Measurements from ENCODE around the gene RFX8. TPM values are rescaled to one million over a fixed set of nuclear protein-coding genes. Genes with fewer than 3 reads are reported as not detected.
A peak's percentile ranks its signal among the peaks of the same experiment; 100 is the strongest.

RFX8 gene
- total and polyA plus RNA-seq, 2 of the 13 experiments (the other 11 are each of a cell fraction or from before 2014, with no cell fraction given) = not detected

- intact Hi-C loops (cut with micrococcal nuclease; ENCODE audit: unreplicated experiment) (no loop called here), in situ Hi-C loops (cut with HindIII; ENCODE audit: extremely low pct_ligation_motif_present, low pct_unique_long_range_greater_than_20kb) (no loop called here)
- H3K9ac ChIP-seq (ENCODE audit: insufficient read depth, low read depth, low read length) = no peak overlapping the region
- no peak overlapping the region for H3K27ac ChIP-seq (ENCODE audit: extremely low read length, insufficient read depth, low read length)
- H3K36me3 ChIP-seq (replicated peaks in 1 of 2; ENCODE audit: control insufficient read depth in 1 of 2, insufficient read depth in 2 of 2, low read length in 2 of 2) = no peaks in the 10 kb centered on the region
- H2AFZ ChIP-seq (ENCODE audit: low read length) = no peak overlapping the region
- no peak overlapping the region for H3K4me2 ChIP-seq (ENCODE audit: low read depth, low read length)
- BruUV-seq (replicated peaks) = no TSS peak
- ATAC-seq (peak; percentile 25; the same call in 1 of the 3 replicates), DNase-seq (ENCODE audit: low spot score) (peak; percentile 23), FAIRE-seq (no peak)
- peaks cover 6 to 27% of the 10 kb centered on the region in 2 experiments; a peak in 4 of 5 replicates for H3K27me3 ChIP-seq (ENCODE audit: control insufficient read depth in 1 of 2, insufficient read depth in 2 of 2, low read length in 2 of 2)
- ChIA-PET CTCF (ENCODE audit: low intra/inter-chr PET ratio, low total read pairs) (no interaction called here), POLR2A (no interaction called here)
- no peaks in the 10 kb centered on the region for H3K9me3 ChIP-seq (ENCODE audit: low read length)
- H4K20me1 ChIP-seq (ENCODE audit: insufficient read depth, low read length) = no peaks in the 10 kb centered on the region
- no peaks in the 10 kb centered on the region for H3K79me2 ChIP-seq (ENCODE audit: insufficient read depth, low read length)
- WGBS (ENCODE audit: low lambda C conversion rate) = 10% methylated on average over 8 of the region's 8 CpGs
- no peak overlapping the region for H3K4me3 ChIP-seq (replicated peaks in 1 of 3; ENCODE audit: insufficient read depth in 1 of 3, low read depth in 2 of 3, low read length in 3 of 3)
- peaks cover 5% of the 10 kb centered on the region for H3K4me1 ChIP-seq (ENCODE audit: insufficient read depth, low read length)
- TF ChIP-seq PBX2 (CRISPR knock-in tag; IDR thresholded peaks at IDR 0.05) (no peak), FOSL2 (CRISPR knock-in tag; IDR thresholded peaks at IDR 0.05) (0 out of 2 replicates have a peak, but pooled peaks have one; percentile 23), ARNTL (CRISPR knock-in tag; IDR thresholded peaks at IDR 0.05) (no peak), NAIF1 (CRISPR knock-in tag; IDR thresholded peaks at IDR 0.05; ENCODE audit: borderline replicate concordance) (no peak), HNF1B (CRISPR knock-in tag; IDR thresholded peaks at IDR 0.05) (no peak), ZKSCAN5 (CRISPR knock-in tag; IDR thresholded peaks at IDR 0.05) (no peak), MXI1 (IDR thresholded peaks at IDR 0.05; ENCODE audit: borderline replicate concordance, low read depth, low read length) (no peak), ATF7 (IDR thresholded peaks at IDR 0.05) (peak; percentile 99), ATF7 (CRISPR knock-in tag; IDR thresholded peaks at IDR 0.05) (no peak), ZNF557 (CRISPR knock-in tag; IDR thresholded peaks at IDR 0.05) (no peak), JUN (CRISPR knock-in tag; IDR thresholded peaks at IDR 0.05) (no peak), KAT7 (CRISPR knock-in tag; IDR thresholded peaks at IDR 0.05; ENCODE audit: borderline replicate concordance) (no peak), ZNF816 (CRISPR knock-in tag; IDR thresholded peaks at IDR 0.05; ENCODE audit: borderline replicate concordance) (no peak), ZNF10 (CRISPR knock-in tag; IDR thresholded peaks at IDR 0.05; ENCODE audit: borderline replicate concordance, low read depth) (no peak), AGO1 (IDR thresholded peaks at IDR 0.05; ENCODE audit: low read depth, low read length, poor library complexity, severe bottlenecking) (no peak), CEBPB (IDR thresholded peaks at IDR 0.05; ENCODE audit: borderline replicate concordance, low read depth, low read length) (peak; percentile 19; the same call in 1 of the 2 replicates), TFE3 (CRISPR knock-in tag; IDR thresholded peaks at IDR 0.05) (no peak)
- TF ChIP-seq, protein P1, sequence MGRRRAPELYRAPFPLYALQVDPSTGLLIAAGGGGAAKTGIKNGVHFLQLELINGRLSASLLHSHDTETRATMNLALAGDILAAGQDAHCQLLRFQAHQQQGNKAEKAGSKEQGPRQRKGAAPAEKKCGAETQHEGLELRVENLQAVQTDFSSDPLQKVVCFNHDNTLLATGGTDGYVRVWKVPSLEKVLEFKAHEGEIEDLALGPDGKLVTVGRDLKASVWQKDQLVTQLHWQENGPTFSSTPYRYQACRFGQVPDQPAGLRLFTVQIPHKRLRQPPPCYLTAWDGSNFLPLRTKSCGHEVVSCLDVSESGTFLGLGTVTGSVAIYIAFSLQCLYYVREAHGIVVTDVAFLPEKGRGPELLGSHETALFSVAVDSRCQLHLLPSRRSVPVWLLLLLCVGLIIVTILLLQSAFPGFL (CRISPR knock-in tag; IDR thresholded peaks at IDR 0.05) = no peak
- TF ChIP-seq, protein P2, sequence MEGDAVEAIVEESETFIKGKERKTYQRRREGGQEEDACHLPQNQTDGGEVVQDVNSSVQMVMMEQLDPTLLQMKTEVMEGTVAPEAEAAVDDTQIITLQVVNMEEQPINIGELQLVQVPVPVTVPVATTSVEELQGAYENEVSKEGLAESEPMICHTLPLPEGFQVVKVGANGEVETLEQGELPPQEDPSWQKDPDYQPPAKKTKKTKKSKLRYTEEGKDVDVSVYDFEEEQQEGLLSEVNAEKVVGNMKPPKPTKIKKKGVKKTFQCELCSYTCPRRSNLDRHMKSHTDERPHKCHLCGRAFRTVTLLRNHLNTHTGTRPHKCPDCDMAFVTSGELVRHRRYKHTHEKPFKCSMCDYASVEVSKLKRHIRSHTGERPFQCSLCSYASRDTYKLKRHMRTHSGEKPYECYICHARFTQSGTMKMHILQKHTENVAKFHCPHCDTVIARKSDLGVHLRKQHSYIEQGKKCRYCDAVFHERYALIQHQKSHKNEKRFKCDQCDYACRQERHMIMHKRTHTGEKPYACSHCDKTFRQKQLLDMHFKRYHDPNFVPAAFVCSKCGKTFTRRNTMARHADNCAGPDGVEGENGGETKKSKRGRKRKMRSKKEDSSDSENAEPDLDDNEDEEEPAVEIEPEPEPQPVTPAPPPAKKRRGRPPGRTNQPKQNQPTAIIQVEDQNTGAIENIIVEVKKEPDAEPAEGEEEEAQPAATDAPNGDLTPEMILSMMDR (CRISPR knock-in tag; IDR thresholded peaks at IDR 0.05) = no peak
Measured at GRCh38 chr2:101476605-101477208, 1.8 kb upstream of the RFX8 start.
